OCI-LY7 (cell line): ENCODE measurements around the gene SLC45A3. TPM values are rescaled to one million over a fixed set of nuclear protein-coding genes. Genes with fewer than 3 reads are reported as not detected.

Experiments
- BruUV-seq: library from RNA; stranded (reverse); fragments of 400-500 nt; replicated peaks from 2 replicates; lab custom pipeline; 2021; lab: Mats Ljungman, UMichigan
- CTCF ChIA-PET: fragments of 300-600 bp; sonication (Branson Sonifier 250); formaldehyde crosslinking; loops from one replicate; lab custom pipeline; 2022; ENCODE audit warnings: antibody characterized with exemption; ENCODE audit not compliant: unreplicated experiment; lab: Charles Lee
- POLR2A ChIA-PET: fragments of 300-600 bp; sonication (Branson Sonifier 250); formaldehyde crosslinking; loops from one replicate; lab custom pipeline; 2022; ENCODE audit warnings: antibody characterized with exemption; lab: Charles Lee
- DNase-seq: peaks from one replicate; pipeline ENCODE4 v3.0.0-alpha.2; 2015; ENCODE audit warnings: low spot score
- H2AFZ ChIP-seq: fragments of 200-600 bp; sonication (generic), shearing (Covaris generic); 2 replicates; pipeline ENCODE4 v1.6.1; 2014; ENCODE audit warnings: mild to moderate bottlenecking, antibody characterized with exemption, low read length, moderate library complexity
- H3K27ac ChIP-seq: fragments of 200-600 bp; sonication (generic); 2 replicates; pipeline ENCODE4 v1.5.1; 2014; ENCODE audit warnings: mixed run types, low read depth, mild to moderate bottlenecking, moderate library complexity, low read length, inconsistent platforms; ENCODE audit not compliant: poor library complexity, severe bottlenecking
- H3K36me3 ChIP-seq: fragments of 200-600 bp; sonication (generic); 2 replicates; pipeline ENCODE4 v1.6.1; 2014; ENCODE audit warnings: mild to moderate bottlenecking, antibody characterized with exemption, low read length, moderate library complexity, mixed read lengths; ENCODE audit not compliant: insufficient read depth
- H3K4me1 ChIP-seq: fragments of 200-600 bp; sonication (generic); 2 replicates; pipeline ENCODE4 v1.5.1; 2014; ENCODE audit warnings: mild to moderate bottlenecking, low read length; ENCODE audit not compliant: insufficient read depth, poor library complexity, severe bottlenecking
- H3K4me2 ChIP-seq: fragments of 200-600 bp; sonication (generic); 2 replicates; pipeline ENCODE4 v1.6.1; 2014; ENCODE audit warnings: mild to moderate bottlenecking, low read length
- H3K4me3 ChIP-seq: fragments of 200-600 bp; sonication (generic); 2 replicates; pipeline ENCODE4 v1.5.1; 2014; ENCODE audit warnings: mild to moderate bottlenecking, low read depth, low read length; ENCODE audit not compliant: poor library complexity, severe bottlenecking
- H3K79me2 ChIP-seq: fragments of 200-600 bp; sonication (generic); 2 replicates; pipeline ENCODE4 v1.6.1; 2016; ENCODE audit warnings: low read depth, mild to moderate bottlenecking, low read length, moderate library complexity, mixed read lengths; ENCODE audit not compliant: insufficient read depth
- H3K9me2 ChIP-seq: fragments of 200-600 bp; sonication (generic); 2 replicates; pipeline ENCODE4 v1.6.1; 2016; ENCODE audit warnings: mild to moderate bottlenecking, low read length, mixed read lengths; ENCODE audit not compliant: insufficient read depth
- H3K9me3 ChIP-seq: fragments of 200-600 bp; sonication (generic); 2 replicates; pipeline ENCODE4 v1.6.1; 2014; ENCODE audit warnings: mild to moderate bottlenecking, mixed run types, low read length, mixed read lengths
- H4K20me1 ChIP-seq: fragments of 200-600 bp; sonication (generic); 2 replicates; pipeline ENCODE4 v1.6.1; 2014; ENCODE audit warnings: mild to moderate bottlenecking, antibody characterized with exemption, low read length, moderate library complexity, mixed read lengths; ENCODE audit not compliant: insufficient read depth
- CTCF ChIP-seq: fragments of 200-600 bp; sonication (generic); conservative IDR thresholded peaks from 2 replicates; pipeline ENCODE4 v1.5.1; 2014; ENCODE audit warnings: mild to moderate bottlenecking, antibody characterized with exemption, low read length, moderate library complexity, mixed read lengths
- EZH2phosphoT487 ChIP-seq: fragments of 200-600 bp; sonication (generic); IDR thresholded peaks from 2 replicates; pipeline ENCODE4 v1.6.1; 2018; ENCODE audit warnings: low read depth, borderline replicate concordance, mild to moderate bottlenecking, mixed run types, antibody characterized with exemption, low read length, moderate library complexity, mixed read lengths
- intact Hi-C: fragments of 100-400 bp; cut with micrococcal nuclease; formaldehyde crosslinking; loops from one replicate; pipeline ENCODE4 v1.10.0; 2022; ENCODE audit not compliant: unreplicated experiment
- total RNA-seq, 2 experiments: library from RNA; depleted of rRNA in 1 of 2; stranded (reverse); fragments of >200 nt in 1 of 2; shearing (Covaris generic) in 1 of 2; gene quantifications; 2 replicates each; pipeline ENCODE4 v1.2.3, GENCODE V29; 2014 to 2022

Gene SLC45A3
- total RNA-seq, 2 experiments from 2014 or later = 2.4 to 5.3 TPM

- Histone ChIP-seq H4K20me1 (no peaks in the 10 kb centered on the region), H3K9me3 (no peaks in the 10 kb centered on the region), H3K4me3 (no peak overlapping the region), H3K9me2 (no peaks in the 10 kb centered on the region), H2AFZ (no peak overlapping the region), H3K4me1 (peaks cover 7% of the 10 kb centered on the region), H3K27ac (no peak overlapping the region), H3K79me2 (no peaks in the 10 kb centered on the region), H3K36me3 (no peaks in the 10 kb centered on the region), H3K4me2 (no peak overlapping the region)
- no peak for DNase-seq
- TF ChIP-seq CTCF (no peak), EZH2phosphoT487 (no peak)
- ChIA-PET CTCF (no interaction called here), POLR2A (interaction anchor here (1.0 to 1.1 kb wide), 2 partner anchors 12 to 26 kb away, joined by 3 read pairs; no protein-coding TSS in a partner anchor)
- intact Hi-C loops = no loop called here
- no TSS peak for BruUV-seq
Measured at GRCh38 chr1:205693421-205693991, 13.2 kb upstream of the SLC45A3 start.

- H3K9me3 ChIP-seq = no peaks in the 10 kb centered on the region
- no peaks in the 10 kb centered on the region for H3K9me2 ChIP-seq
- CTCF ChIA-PET = no interaction called here
- no peaks in the 10 kb centered on the region for H3K36me3 ChIP-seq
- H3K27ac ChIP-seq = no peak overlapping the region
- no peak for DNase-seq
- no peak overlapping the region for H3K4me3 ChIP-seq
- intact Hi-C loops = no loop called here
- H3K79me2 ChIP-seq = no peaks in the 10 kb centered on the region
- H4K20me1 ChIP-seq = no peaks in the 10 kb centered on the region
- H2AFZ ChIP-seq = no peak overlapping the region
- BruUV-seq = no TSS peak
- H3K4me2 ChIP-seq = no peak overlapping the region
- POLR2A ChIA-PET = interaction anchor here (0.6 to 1.1 kb wide), 2 partner anchors 25 to 114 kb away, joined by 3 read pairs; no protein-coding TSS in a partner anchor
- TF ChIP-seq EZH2phosphoT487 (no peak), CTCF (no peak)
- H3K4me1 ChIP-seq = peaks cover 7% of the 10 kb centered on the region
Measured at GRCh38 chr1:205692423-205692822, 12.1 kb upstream of the SLC45A3 start.

- Histone ChIP-seq H3K4me1 (peaks cover 7% of the 10 kb centered on the region), H3K36me3 (no peaks in the 10 kb centered on the region), H3K4me3 (no peak overlapping the region), H2AFZ (no peak overlapping the region), H4K20me1 (no peaks in the 10 kb centered on the region), H3K9me3 (no peaks in the 10 kb centered on the region), H3K9me2 (no peaks in the 10 kb centered on the region), H3K27ac (no peak overlapping the region), H3K4me2 (no peak overlapping the region), H3K79me2 (no peaks in the 10 kb centered on the region)
- ChIA-PET POLR2A (no interaction called here), CTCF (no interaction called here)
- intact Hi-C loops = no loop called here
- no TSS peak for BruUV-seq
- no peak for DNase-seq
- no peak for TF ChIP-seq EZH2phosphoT487
- no peak for TF ChIP-seq CTCF
Measured at GRCh38 chr1:205690122-205690756, 9.9 kb upstream of the SLC45A3 start.
